Measurements from ENCODE around the gene LAMA2.

Gene LAMA2

GRCh38 chr6:129096651-129097290 lies 213.8 kb downstream of the LAMA2 start:
- no peak for DNase-seq

- DNase-seq = no peak
Observed at GRCh38 chr6:129098061-129098553, 215.2 kb downstream of the LAMA2 start.

- DNase-seq = no peak
Observed at GRCh38 chr6:129099696-129100095, 216.8 kb downstream of the LAMA2 start.

GRCh38 chr6:129100164-129100563 lies 217.2 kb downstream of the LAMA2 start:
- DNase-seq = no peak

GRCh38 chr6:129102741-129103140 lies 219.8 kb downstream of the LAMA2 start:
- no peak for DNase-seq

GRCh38 chr6:129104131-129104530 lies 221.2 kb downstream of the LAMA2 start:
- DNase-seq = no peak

- no peak for DNase-seq
Observed at GRCh38 chr6:129104560-129104959, 221.6 kb downstream of the LAMA2 start.

GRCh38 chr6:129105035-129105434 lies 222.1 kb downstream of the LAMA2 start:
- DNase-seq = no peak

- DNase-seq = no peak
Observed at GRCh38 chr6:129105793-129106192, 222.9 kb downstream of the LAMA2 start.

- DNase-seq = no peak
Observed at GRCh38 chr6:129108337-129108736, 225.4 kb downstream of the LAMA2 start.

GRCh38 chr6:129110690-129111343 lies 227.9 kb downstream of the LAMA2 start:
- DNase-seq = no peak

- DNase-seq = no peak
Observed at GRCh38 chr6:129111346-129111745, 228.4 kb downstream of the LAMA2 start.

GRCh38 chr6:129111853-129112252 lies 228.9 kb downstream of the LAMA2 start:
- no peak for DNase-seq

GRCh38 chr6:129112591-129112990 lies 229.7 kb downstream of the LAMA2 start:
- DNase-seq = no peak

GRCh38 chr6:129113637-129114036 lies 230.7 kb downstream of the LAMA2 start:
- DNase-seq = no peak

- DNase-seq = no peak
Observed at GRCh38 chr6:129114636-129115391, 231.9 kb downstream of the LAMA2 start.

- DNase-seq = no peak
Observed at GRCh38 chr6:129115471-129115870, 232.5 kb downstream of the LAMA2 start.

- no peak for DNase-seq
Observed at GRCh38 chr6:129117355-129117754, 234.4 kb downstream of the LAMA2 start.

GRCh38 chr6:129120856-129121638 lies 238.1 kb downstream of the LAMA2 start:
- DNase-seq = no peak

GRCh38 chr6:129124347-129124746 lies 241.4 kb downstream of the LAMA2 start:
- DNase-seq = no peak

- no peak for DNase-seq
Observed at GRCh38 chr6:129130106-129130505, 247.2 kb downstream of the LAMA2 start.

- no peak for DNase-seq
Observed at GRCh38 chr6:129130959-129131681, 248.2 kb downstream of the LAMA2 start.
